Panc1 (cell line): ENCODE measurements around the gene ZNF835. TPM values are rescaled to one million over a fixed set of nuclear protein-coding genes. Genes with fewer than 3 reads are reported as not detected.

Experiments used
- ATAC-seq: fragments of 200-7000 bp; cut with Tn5 transposase; 2 replicates; pipeline ENCODE4 v1.9.1; 2020; ENCODE audit warnings: mild to moderate bottlenecking, moderate library complexity
- BruUV-seq: library from RNA; stranded (reverse); fragments of 400-500 nt; replicated peaks from 2 replicates; lab custom pipeline; 2021; lab: Mats Ljungman, UMichigan
- CTCF ChIA-PET: fragments of 300-600 bp; sonication (Branson Sonifier 250); formaldehyde crosslinking; loops from one replicate; lab custom pipeline; 2022; ENCODE audit warnings: antibody characterized with exemption; lab: Charles Lee
- POLR2A ChIA-PET: fragments of 300-600 bp; sonication (Branson Sonifier 250); formaldehyde crosslinking; loops from one replicate; lab custom pipeline; 2022; ENCODE audit warnings: antibody characterized with exemption; lab: Charles Lee
- DNase-seq: peaks from one replicate; pipeline ENCODE4 v3.0.0-alpha.2; 2010; ENCODE audit warnings: low read depth, low spot score
- H3K27ac ChIP-seq: 2 replicates; pipeline ENCODE4 v1.5.1; 2011; ENCODE audit warnings: mild to moderate bottlenecking, low read length, inconsistent platforms
- H3K27me3 ChIP-seq: fragments of 200-500 bp; sonication (Bioruptor generic); 2 replicates; pipeline ENCODE4 v1.6.0; 2014; ENCODE audit warnings: low read length, inconsistent platforms; ENCODE audit not compliant: control insufficient read depth, insufficient read depth
- H3K36me3 ChIP-seq: fragments of 200-500 bp; sonication (Bioruptor generic); 2 replicates; pipeline ENCODE4 v1.5.1; 2014; ENCODE audit warnings: inconsistent platforms, mild to moderate bottlenecking, low read length, moderate library complexity; ENCODE audit not compliant: control insufficient read depth, insufficient read depth
- H3K4me1 ChIP-seq: 2 replicates; pipeline ENCODE4 v1.5.1; 2011; ENCODE audit warnings: inconsistent platforms, mild to moderate bottlenecking, low read length, moderate library complexity; ENCODE audit not compliant: control insufficient read depth, insufficient read depth
- H3K4me3 ChIP-seq, 2 experiments: 2 replicates each; pipeline ENCODE4 v1.5.1; 2011 to 2012; ENCODE audit warnings: low read depth in 2 of 2, low read length in 2 of 2, mild to moderate bottlenecking in 2 of 2, inconsistent platforms in 1 of 2, moderate library complexity in 1 of 2
- H3K9me3 ChIP-seq: fragments of 200-500 bp; sonication (Bioruptor generic); 2 replicates; pipeline ENCODE4 v1.5.1; 2014; ENCODE audit warnings: low read depth, mild to moderate bottlenecking, inconsistent platforms, low read length, moderate library complexity; ENCODE audit not compliant: control insufficient read depth, insufficient read depth
- POLR2AphosphoS5 ChIP-seq: IDR thresholded peaks from 2 replicates; pipeline ENCODE4 v1.6.1; 2012; ENCODE audit warnings: mild to moderate bottlenecking, low read depth, low read length, moderate library complexity
- SIN3A ChIP-seq: IDR thresholded peaks from 2 replicates; pipeline ENCODE4 v1.6.1; 2012; ENCODE audit warnings: low read depth, mild to moderate bottlenecking, low read length, moderate library complexity, borderline replicate concordance; ENCODE audit not compliant: insufficient read depth
- TCF7L2 ChIP-seq: IDR thresholded peaks from 2 replicates; pipeline ENCODE4 v1.6.1; 2011; ENCODE audit warnings: mild to moderate bottlenecking, low read depth, low read length, inconsistent platforms
- in situ Hi-C: cut with HindIII; loops from 2 replicates; pipeline ENCODE4 v1.10.0; 2016; ENCODE audit warnings: low sequenced_read_pairs, low pct_unique_long_range_greater_than_20kb
- intact Hi-C: fragments of 100-400 bp; cut with micrococcal nuclease; formaldehyde crosslinking; loops from one replicate; pipeline ENCODE4 v1.10.0; 2022; ENCODE audit not compliant: unreplicated experiment
- total RNA-seq: library from RNA; stranded (reverse); gene quantifications from one replicate; pipeline ENCODE4 v1.2.1, GENCODE V29; 2021; ENCODE audit not compliant: unreplicated experiment
- TF ChIP-seq, protein P1 (sequence below), 2 experiments: IDR thresholded peaks; 2 replicates each; pipeline ENCODE4 v1.6.1; 2011 to 2012; ENCODE audit warnings: low read depth in 2 of 2, control low read depth in 1 of 2, low read length in 1 of 2, mild to moderate bottlenecking in 1 of 2, moderate library complexity in 1 of 2; ENCODE audit not compliant: insufficient read depth in 1 of 2
- TF ChIP-seq, protein P2 (sequence below): fragments of 450-650 bp; IDR thresholded peaks from 2 replicates; pipeline ENCODE4 v1.5.1; 2017; ENCODE audit warnings: mild to moderate bottlenecking

The ZNF835 gene
- total RNA-seq, 1 experiment from 2014 or later = not detected

DNA sequence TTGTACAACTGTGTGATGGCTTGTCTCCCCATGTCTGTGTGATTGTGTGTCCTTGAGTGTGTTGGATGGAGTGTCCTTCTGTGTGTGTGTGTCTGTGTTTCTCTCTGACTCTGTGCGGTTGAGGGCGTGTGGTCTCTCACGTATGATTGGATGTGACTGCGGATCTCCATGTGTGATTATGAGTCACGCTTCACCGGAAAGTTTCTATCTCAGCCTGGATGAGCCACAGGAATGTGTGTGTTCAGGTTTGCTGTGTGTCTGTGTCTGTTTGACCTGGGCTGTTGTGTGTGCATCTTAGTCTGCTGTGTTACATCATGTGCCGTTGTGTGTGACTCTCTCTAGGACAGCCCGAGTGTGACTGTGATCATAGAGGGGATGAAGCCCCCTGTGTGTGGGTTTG lies 15.5 kb upstream of the ZNF835 start:
- H3K9me3 ChIP-seq = no peaks in the 10 kb centered on the region
- in situ Hi-C loops = no loop called here
- ATAC-seq = no peak

DNA sequence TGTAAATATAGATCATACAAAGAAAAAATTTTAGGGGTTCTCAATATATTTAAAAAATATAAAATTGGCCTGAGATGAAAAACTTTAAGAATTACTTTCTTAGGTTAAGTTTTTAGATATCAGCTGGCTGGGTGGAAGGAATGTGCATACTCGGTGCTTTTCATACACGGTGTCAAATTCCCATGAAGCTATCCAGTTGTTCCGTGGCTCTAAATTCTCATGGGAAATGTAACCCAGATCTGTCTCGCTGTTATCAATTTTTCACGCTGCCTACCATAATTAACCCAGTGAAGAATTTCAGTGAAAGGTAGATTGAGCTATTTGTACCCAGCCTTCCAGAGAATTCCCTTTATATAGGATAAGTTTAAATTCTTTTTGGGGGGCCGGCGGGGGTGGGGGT lies 11.6 kb upstream of the ZNF835 start:
- CTCF ChIA-PET = no interaction called here
- intact Hi-C loops = no loop called here

More for the DNA sequence above, 15.5 kb upstream of the ZNF835 start:
- no peak for DNase-seq
- no peaks in the 10 kb centered on the region for H3K27me3 ChIP-seq
- POLR2A ChIA-PET = no interaction called here
- no peak overlapping the region for H3K27ac ChIP-seq
- intact Hi-C loops = no loop called here
- H3K4me1 ChIP-seq = no peaks in the 10 kb centered on the region
- TF ChIP-seq SIN3A (no peak), TCF7L2 (no peak), POLR2AphosphoS5 (no peak)
- TF ChIP-seq, protein P1, sequence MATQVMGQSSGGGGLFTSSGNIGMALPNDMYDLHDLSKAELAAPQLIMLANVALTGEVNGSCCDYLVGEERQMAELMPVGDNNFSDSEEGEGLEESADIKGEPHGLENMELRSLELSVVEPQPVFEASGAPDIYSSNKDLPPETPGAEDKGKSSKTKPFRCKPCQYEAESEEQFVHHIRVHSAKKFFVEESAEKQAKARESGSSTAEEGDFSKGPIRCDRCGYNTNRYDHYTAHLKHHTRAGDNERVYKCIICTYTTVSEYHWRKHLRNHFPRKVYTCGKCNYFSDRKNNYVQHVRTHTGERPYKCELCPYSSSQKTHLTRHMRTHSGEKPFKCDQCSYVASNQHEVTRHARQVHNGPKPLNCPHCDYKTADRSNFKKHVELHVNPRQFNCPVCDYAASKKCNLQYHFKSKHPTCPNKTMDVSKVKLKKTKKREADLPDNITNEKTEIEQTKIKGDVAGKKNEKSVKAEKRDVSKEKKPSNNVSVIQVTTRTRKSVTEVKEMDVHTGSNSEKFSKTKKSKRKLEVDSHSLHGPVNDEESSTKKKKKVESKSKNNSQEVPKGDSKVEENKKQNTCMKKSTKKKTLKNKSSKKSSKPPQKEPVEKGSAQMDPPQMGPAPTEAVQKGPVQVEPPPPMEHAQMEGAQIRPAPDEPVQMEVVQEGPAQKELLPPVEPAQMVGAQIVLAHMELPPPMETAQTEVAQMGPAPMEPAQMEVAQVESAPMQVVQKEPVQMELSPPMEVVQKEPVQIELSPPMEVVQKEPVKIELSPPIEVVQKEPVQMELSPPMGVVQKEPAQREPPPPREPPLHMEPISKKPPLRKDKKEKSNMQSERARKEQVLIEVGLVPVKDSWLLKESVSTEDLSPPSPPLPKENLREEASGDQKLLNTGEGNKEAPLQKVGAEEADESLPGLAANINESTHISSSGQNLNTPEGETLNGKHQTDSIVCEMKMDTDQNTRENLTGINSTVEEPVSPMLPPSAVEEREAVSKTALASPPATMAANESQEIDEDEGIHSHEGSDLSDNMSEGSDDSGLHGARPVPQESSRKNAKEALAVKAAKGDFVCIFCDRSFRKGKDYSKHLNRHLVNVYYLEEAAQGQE (IDR thresholded peaks at IDR 0.05; ENCODE audit: insufficient read depth in 1 of 2, low read depth in 2 of 2, low read length in 1 of 2) = no peak
- TF ChIP-seq, protein P2, sequence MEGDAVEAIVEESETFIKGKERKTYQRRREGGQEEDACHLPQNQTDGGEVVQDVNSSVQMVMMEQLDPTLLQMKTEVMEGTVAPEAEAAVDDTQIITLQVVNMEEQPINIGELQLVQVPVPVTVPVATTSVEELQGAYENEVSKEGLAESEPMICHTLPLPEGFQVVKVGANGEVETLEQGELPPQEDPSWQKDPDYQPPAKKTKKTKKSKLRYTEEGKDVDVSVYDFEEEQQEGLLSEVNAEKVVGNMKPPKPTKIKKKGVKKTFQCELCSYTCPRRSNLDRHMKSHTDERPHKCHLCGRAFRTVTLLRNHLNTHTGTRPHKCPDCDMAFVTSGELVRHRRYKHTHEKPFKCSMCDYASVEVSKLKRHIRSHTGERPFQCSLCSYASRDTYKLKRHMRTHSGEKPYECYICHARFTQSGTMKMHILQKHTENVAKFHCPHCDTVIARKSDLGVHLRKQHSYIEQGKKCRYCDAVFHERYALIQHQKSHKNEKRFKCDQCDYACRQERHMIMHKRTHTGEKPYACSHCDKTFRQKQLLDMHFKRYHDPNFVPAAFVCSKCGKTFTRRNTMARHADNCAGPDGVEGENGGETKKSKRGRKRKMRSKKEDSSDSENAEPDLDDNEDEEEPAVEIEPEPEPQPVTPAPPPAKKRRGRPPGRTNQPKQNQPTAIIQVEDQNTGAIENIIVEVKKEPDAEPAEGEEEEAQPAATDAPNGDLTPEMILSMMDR = no peak
- no peak overlapping the region for H3K4me3 ChIP-seq
- BruUV-seq = no TSS peak
- CTCF ChIA-PET = no interaction called here
- no peaks in the 10 kb centered on the region for H3K36me3 ChIP-seq

More for the DNA sequence above, 11.6 kb upstream of the ZNF835 start:
- H3K4me1 ChIP-seq = no peaks in the 10 kb centered on the region
- POLR2A ChIA-PET = interaction anchor here (0.5 kb wide), 1 partner anchor 129 kb away, joined by 6 read pairs; no protein-coding TSS in a partner anchor
- in situ Hi-C loops = no loop called here
- H3K27me3 ChIP-seq = no peaks in the 10 kb centered on the region
- no peaks in the 10 kb centered on the region for H3K36me3 ChIP-seq
- H3K9me3 ChIP-seq = no peaks in the 10 kb centered on the region
- no peak for DNase-seq
- no peak overlapping the region for H3K4me3 ChIP-seq
- ATAC-seq = no peak
- BruUV-seq = no TSS peak
- no peak overlapping the region for H3K27ac ChIP-seq
- TF ChIP-seq, protein P2 = no peak
- TF ChIP-seq TCF7L2 (no peak), SIN3A (no peak), POLR2AphosphoS5 (no peak)
- TF ChIP-seq, protein P1 (IDR thresholded peaks at IDR 0.05; ENCODE audit: insufficient read depth in 1 of 2, low read depth in 2 of 2, low read length in 1 of 2) = no peak
